ENCODE results near the gene VWA3B.
A peak's percentile ranks its signal among the peaks of the same experiment; 100 is the strongest.
"Not testable (repeated sequence)": the region's sequence is repeated elsewhere in the genome, so short reads cannot be mapped to it uniquely, and the experiment has no call there.

The VWA3B gene

GRCh38 chr2:98089941-98090340 is 3.0 kb downstream of the VWA3B start:
- no peak for FAIRE-seq

GRCh38 chr2:98090951-98091350 is 4.0 kb downstream of the VWA3B start:
- FAIRE-seq, result no peak

GRCh38 chr2:98091738-98092137 is 4.8 kb downstream of the VWA3B start:
- FAIRE-seq, result no peak

- no peak for FAIRE-seq
These were observed 6.2 kb downstream of the VWA3B start for GRCh38 chr2:98093146-98093545.

GRCh38 chr2:98093611-98094010 is 6.6 kb downstream of the VWA3B start:
- FAIRE-seq, result no peak

GRCh38 chr2:98099939-98100743 is 13.2 kb downstream of the VWA3B start:
- FAIRE-seq, result no peak

GRCh38 chr2:98102315-98102714 is 15.3 kb downstream of the VWA3B start:
- not testable (repeated sequence) for FAIRE-seq

- no peak for FAIRE-seq
These were observed 15.9 kb downstream of the VWA3B start for GRCh38 chr2:98102878-98103277.

- peak; percentile 3 for FAIRE-seq
These were observed 21.1 kb downstream of the VWA3B start for GRCh38 chr2:98108110-98108509.

GRCh38 chr2:98110741-98111140 is 23.8 kb downstream of the VWA3B start:
- no peak for FAIRE-seq

GRCh38 chr2:98114643-98115330 is 27.8 kb downstream of the VWA3B start:
- no peak for FAIRE-seq

- FAIRE-seq, result no peak
These were observed 31.2 kb downstream of the VWA3B start for GRCh38 chr2:98118161-98118560.

- no peak for FAIRE-seq
These were observed 31.9 kb downstream of the VWA3B start for GRCh38 chr2:98118852-98119251.

- FAIRE-seq, result no peak
These were observed 34.2 kb downstream of the VWA3B start for GRCh38 chr2:98121149-98121548.

GRCh38 chr2:98122524-98122923 is 35.6 kb downstream of the VWA3B start:
- no peak for FAIRE-seq

- FAIRE-seq, result no peak
These were observed 36.3 kb downstream of the VWA3B start for GRCh38 chr2:98123286-98123685.

GRCh38 chr2:98126061-98126460 is 39.1 kb downstream of the VWA3B start:
- FAIRE-seq, result no peak

GRCh38 chr2:98127229-98127989 is 40.4 kb downstream of the VWA3B start:
- no peak for FAIRE-seq

- FAIRE-seq, result no peak
These were observed 41.7 kb downstream of the VWA3B start for GRCh38 chr2:98128556-98129109.

- FAIRE-seq, result not testable (repeated sequence)
These were observed 43.1 kb downstream of the VWA3B start for GRCh38 chr2:98130073-98130472.

GRCh38 chr2:98134172-98135005 is 47.4 kb downstream of the VWA3B start:
- no peak for FAIRE-seq

- FAIRE-seq, result no peak
These were observed 50.2 kb downstream of the VWA3B start for GRCh38 chr2:98137196-98137595.
